GM21526 (cell line): ENCODE results near the gene MSANTD2.
"Not testable (repeated sequence)": the region's sequence is repeated elsewhere in the genome, so short reads cannot be mapped to it uniquely, and the experiment has no call there.

Source experiments
- ATAC-seq: cut with Tn5 transposase; IDR thresholded peaks from one replicate; pipeline ENCODE4 v1.9.1; 2021; ENCODE audit warnings: moderate library complexity; ENCODE audit not compliant: unreplicated experiment, low FRiP score

MSANTD2 gene

DNA sequence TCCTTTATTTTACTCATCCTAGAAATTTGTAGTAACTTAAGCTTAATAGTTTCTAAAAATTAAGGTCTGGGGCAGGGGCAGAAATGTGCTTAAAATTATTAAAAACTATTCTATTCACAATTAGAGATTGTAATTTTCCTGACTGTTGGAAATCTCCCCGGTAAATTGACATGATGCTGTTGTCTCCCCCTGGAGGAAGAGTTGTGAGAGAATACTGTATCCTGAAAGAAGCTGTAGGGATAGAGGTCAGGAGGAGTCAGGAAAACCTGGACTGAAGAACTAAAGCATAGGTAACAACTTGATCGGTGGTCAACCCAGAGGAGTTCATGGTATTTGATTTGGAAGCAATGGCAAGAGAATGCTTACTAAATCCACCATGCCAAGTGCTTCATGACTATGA lies 21.9 kb downstream of the MSANTD2 start:
- ATAC-seq = no peak

DNA sequence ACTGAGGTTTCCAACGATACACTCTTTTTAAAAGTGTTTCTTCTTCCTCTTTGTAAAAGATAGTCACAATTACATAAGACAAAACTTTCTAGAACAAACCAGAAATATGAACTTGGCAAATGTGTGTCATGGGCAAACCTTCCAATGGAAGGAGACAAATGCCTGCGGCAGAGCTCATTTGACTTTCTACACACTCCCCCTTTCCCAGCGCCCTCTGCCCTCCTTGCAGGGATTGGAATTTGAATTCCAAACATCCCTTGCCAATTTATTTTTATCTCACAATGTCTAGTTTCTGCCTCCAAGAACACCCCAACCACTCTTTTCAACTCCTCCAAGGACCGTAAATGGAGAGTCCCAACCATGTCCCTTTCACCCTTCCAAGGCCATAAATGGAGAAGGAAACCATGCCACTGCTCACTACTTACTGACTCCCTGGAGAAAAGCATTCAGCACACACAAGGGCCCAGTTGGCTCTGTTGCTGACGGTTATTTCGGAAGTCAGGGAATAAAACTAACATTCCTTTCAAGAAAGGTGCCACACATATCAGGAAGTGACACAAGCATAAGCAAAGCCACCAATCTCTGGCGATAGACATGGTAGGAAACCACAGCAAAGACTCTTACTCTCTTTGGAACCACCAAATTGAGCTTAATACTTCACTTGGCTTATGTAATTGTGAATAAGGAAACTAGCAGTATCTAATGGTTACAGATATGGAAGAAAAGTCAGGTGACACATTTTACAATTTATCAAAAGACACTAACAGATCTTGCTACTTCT lies 23.2 kb downstream of the MSANTD2 start:
- ATAC-seq = no peak

DNA sequence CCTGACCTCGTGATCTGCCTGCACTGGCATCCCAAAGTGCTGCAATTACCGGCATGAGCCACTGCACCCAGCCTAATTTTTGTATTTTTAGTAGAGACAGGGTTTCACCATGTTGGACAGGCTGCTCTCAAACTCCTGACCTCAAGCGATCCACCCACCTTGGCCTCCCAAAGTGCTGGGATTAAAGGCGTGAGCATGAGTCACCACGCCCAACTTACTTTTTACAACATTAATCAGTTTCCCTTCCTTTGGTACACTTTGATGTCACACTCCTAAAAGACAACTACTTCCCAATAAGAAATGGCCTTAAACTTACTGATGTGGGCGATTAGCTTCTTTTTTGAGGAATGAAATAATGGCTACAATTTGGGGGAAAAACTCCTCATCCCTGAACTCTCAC lies 29.2 kb downstream of the MSANTD2 start:
- ATAC-seq = not testable (repeated sequence)

DNA sequence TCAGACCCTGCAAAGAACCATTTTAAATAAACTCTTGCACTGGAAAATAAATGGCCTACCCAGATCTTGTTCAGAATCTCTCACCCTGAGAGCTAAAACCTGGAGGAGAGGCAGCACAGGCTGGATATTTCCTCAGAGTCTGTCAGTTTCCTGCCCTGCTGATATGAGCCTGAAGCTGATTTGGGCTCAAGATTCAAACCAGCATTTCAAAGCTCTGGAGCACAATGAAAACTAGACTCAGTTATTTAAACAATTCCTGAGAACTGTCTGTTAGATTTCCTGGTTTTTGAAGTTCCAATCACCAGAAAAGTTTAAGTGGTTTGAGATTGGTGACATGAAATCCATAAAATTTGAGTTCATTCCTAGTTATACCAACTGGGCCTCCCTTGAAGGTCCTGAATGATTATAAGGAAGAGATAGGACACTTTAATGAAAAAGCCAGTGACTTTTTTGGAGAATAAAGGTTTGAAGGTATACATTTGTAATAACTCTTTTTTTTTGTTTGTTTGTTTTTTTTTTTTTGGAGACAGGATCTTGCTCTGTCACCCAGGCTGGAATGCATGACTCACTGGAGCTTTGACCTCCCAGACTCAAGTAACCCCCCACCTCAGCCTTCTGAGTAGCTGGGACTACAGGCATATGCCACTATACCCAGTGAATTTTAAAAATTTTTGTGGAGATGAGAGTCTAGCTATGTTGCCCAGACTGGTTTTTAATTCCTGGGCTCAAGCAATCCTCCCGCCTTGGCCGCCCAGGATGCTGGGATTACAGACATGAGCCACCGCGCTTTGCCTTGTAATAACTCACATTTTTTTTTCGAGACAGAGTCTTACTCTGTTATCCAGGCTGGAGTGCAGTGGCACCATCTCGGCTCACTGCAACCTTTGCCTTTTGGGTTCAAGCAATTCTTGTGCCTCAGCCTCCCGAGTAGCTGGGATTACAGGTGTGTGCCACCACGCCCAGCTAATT lies 30.1 kb downstream of the MSANTD2 start:
- ATAC-seq = no peak

DNA sequence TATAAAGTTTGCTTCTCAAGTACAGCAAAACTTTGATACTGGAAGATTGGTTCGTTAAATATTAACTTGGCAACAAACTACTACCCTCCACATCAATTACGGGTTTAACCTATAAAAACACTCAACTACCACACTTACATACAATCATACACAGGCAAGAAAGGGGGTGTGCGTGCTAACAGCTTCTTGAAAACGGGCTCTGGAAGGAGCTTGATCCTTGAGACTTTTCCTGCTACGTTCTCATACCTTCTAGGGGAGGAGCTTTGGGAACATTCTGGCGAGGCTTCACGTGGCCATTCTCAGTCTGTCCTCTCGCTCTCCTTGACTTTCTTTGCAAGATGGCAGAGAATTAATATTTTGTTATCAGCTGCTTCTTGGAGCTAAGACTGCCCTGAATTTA lies 31.3 kb downstream of the MSANTD2 start:
- no peak for ATAC-seq

DNA sequence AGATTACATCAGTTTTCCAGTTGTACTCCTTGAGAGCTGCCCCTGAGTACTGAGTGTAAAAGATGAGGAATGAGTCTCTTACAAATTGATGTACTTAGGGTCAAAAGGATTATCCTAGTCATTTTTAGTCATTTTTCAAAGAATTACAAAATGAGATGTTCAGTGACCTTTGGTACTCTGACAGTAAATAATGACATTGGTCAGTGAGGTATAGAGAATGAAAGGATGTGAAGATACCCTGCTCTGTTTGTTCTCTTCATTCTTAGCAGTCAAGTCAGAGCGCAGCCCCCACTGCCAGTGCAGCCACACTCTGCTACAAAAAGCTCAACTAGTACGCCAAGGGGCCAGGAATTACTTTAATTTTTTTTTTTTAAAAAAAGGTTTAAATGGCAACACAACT lies 34.0 kb downstream of the MSANTD2 start:
- no peak for ATAC-seq

DNA sequence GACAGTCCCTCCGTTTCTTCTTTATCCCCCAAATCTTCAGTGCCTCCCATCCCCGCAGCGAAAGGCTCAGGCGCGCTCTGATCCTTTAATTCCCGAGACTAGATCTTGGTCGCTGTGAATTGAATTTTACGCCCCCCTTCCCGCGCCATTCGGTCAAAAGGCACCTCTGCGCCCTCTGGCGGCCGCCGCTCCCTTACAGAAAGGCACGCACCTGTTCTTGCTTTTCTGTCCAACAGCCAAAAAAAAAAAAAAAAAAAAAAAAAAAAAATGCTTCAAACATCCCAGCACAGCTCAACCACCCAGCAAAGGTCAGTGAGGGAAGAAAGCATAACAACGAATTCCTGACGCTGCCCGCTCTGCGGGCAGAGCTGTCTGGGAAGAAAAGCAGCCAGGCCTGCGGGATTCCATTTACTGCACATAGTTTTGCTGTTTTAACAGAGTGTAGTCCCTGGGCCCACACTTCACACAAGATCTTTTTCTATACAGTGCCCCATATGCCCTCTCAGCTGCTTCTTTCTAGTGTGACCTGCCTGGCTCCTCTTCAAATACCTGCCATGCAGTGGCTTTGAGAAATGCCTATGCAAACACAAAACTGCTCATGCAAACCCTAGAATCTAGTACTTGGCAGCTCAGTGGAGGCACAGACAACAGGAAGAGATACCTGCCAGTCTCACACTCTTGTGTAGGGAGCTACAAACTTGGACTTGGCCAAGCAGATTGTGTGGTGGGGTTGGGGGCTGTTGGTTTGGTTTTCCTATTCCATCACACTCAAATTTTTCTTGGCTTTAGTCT lies 36.9 kb downstream of the MSANTD2 start:
- peak; percentile 19 for ATAC-seq

DNA sequence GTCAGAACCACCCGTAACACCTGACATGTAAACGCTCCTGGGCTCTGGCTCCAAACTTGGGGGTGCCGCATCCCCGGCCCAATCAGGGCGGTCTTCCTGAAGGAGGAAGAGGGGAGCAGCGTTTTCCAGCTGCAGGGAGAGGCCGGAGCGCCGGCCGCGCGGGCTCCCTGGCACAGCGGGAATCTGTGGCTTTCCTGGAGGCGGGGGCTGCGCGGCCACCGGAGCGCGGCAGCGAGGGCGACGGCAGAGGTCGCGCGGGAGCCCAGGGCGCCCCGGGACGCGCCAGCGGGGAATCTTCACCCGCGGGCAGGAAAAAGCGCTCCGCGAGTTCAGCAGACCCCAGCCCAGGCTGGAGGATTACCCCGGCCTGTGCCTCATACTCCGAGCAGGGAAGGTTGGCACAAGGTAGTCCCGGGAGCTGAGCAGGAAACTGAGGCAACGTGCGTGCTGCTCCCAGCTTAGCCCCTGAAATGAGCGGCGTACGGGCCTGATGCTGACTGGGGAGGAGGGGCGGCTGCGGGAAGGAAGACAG lies 37.5 kb downstream of the MSANTD2 start:
- peak; percentile 17 for ATAC-seq

DNA sequence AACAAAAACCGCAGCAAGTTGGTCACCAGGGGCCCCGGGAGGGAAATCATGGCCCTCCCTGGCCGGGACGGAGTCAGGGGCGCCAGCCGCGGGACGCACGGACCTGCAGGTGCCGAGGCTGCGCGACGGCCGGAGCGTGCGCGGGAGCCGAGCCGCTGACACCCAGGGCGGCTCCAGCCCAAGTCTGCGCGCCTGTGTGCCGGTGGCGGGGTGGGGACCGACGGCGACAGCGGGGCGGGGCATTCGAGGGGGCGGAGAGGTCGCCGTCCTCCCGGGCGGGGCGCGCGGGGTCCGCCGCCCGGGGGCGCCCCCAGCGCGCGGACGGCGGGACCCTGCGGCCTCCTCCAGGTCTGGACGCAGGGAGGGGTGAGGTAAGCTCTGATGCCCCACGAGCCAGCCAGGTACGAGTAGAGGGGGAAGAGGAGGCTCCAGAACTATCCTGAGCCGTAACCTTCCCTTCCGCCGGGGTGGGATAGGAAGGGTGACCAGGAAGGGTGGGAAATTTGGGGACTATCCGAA lies 38.0 kb downstream of the MSANTD2 start, which contains the start of gene ESAM:
Gene ESAM, minus strand, starts transcription at position 186 of the 519 bp plus-strand sequence. Its CDS starts 136 bp downstream, at position 50.
- peak; percentile 61 for ATAC-seq

DNA sequence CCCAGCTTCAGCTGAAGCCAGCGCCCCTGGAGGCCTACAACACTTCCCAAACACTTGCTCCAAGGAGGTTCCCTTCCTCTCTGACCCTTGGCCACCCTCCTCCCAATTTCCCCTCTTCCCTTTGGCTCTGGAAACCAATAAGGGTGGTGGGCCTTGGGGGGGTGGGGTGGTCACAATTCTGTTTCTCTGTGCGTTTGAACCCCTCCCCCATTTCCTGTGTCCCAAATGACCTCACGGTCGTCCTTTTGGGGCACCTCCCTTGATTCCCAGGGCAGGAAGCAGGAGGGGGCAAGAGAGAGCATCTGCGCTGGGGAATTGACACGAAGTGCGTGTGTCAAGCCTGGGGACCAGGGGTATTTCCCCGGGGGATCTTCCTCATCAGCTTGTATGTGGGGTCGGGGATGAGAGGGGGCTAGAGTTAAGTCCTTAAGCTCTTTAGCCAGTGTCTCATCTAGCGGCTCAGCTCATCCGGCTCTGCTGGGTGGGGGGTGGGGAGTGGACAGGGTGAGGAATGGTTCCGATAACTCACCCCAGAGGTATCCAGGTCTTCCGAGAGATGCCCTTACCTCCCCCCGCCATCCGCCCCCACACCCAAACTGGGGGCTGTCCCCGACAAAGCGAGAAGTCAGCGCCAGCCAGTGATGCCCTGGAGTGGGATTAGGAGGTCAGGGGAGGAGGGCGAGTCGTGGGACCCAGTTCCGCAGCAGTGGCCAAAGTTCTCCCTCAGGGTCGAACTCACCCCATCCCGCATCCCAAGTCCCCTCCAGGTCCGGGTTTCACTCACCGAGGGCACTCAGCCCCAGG lies 38.7 kb downstream of the MSANTD2 start:
- ATAC-seq = no peak

DNA sequence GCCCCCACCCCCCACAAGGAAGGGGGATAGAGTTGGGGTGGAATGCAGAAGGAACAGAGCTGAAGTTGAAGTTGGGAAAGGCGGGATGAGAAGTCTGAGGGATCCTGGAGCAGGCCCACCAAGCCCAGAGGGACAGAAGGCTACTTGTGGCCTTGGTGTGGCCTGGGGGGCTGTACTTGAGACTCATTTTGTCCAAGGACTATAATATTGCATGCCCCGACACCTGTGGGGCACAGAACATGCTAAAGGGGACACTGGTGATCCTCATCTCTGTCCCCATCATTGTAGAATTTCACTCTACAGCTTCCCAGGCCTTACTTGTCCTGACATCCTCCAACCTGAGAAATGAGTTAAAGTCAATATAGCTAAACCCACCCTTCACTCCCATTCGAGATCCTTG lies 39.4 kb downstream of the MSANTD2 start:
- no peak for ATAC-seq

DNA sequence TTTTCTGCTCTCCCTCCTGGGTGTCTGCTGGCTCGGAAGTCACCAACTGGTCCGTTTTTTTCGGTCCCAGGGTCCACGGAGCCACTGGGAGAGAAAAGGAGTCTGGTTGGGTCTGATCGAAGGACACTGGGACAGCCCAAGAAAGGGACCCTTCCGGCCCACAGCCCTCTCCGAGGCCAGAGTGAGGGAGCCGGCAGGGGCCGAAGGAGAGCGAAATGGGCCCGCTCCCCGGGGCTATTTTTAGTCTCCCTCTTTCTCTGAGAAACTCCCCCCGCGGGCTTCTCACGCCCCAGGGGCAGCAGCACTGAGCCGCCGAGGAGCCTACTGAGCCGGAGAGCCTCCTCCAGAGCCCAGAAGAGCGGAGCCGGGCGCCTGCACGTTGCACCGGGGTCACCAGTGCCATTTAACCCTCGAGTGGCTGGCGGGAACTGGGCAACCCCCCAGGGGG lies 40.0 kb downstream of the MSANTD2 start:
- ATAC-seq = no peak

DNA sequence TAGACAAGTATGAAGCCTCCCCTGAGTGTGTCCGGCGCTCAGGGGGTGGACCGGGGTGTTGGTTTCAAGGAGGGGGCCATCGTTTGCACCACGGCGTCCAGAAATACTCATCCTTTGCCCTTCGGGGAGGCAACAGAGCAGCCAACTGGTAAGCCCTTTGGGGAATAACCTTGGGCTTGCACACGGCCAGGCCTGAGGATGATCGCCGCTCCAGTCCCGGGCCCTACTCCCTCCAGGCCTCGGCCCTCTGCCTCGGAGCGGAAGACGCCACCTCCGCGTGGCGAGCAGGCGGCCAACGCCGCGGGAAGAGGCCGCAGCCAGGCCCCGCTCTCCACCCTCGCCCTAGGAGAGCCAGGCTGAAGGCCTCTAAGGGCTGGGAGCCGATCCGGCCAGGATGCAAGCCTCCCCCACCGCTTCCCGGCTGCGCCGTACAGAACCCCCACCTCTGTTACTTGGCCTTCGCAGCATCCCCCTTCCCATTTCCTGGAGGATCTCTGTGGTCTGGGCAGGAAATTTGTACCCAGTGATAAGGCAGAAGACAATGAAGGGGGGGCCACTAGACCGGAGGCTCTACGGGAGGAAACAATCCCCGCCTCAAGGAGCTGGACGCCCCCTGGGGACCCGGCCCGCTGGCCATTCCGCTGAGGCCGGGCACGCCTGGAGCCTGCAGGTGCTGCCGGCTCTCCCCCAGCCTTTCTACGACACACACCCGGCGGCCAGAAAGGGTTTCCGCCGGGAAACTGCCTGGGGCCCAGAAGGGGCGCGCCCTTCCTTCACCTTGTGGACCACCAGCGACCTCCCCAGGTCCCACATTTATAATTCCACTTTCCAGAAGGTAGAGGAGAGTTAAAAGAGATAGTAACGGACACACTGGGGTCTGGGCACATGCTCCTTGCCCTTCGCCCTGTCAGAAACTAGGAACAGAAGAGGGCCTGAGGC lies 40.7 kb downstream of the MSANTD2 start:
- ATAC-seq = no peak

DNA sequence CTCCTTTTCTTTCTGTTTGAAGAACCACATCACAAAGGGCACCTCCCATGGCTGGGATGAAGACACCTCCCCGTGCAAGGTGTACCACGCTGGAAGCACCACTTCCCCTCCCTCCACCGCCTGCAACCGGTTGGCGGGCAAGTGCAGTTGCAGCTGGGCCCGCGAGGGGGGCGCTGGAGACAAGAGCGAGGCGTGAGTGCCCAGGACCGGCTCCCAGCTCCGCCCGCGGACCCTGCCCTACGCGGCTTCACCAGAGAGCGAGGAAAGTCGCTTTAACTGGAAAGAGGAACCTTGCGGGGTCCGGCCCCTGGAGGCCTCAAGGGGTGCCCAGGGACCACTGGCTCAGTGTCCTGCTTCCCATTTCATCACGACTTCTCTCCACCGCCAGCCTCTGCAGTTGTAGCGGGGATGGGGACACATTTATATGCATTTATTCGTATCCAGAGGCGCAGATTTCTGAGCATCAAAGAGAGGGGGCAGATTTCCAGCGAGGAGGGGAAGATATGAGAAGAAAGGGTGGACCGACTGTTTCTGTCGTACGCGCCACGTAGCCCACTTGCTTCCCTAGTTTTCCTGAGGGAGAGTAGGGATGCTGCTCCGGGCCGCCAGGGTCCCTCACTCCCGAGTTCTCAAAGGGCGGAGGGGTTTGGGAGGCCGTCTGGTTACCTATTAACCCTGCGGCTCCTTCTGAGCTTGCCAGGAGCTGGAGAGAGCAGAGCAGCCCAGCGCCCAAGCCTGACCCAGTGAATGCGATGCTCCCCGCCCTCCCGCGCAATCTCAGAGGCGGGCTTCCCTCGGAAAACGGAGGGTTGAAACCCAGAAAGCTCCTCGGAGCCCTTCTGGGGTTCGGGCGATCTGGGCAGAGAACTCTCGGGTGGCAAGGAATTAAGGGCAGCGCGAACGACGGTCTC lies 41.6 kb downstream of the MSANTD2 start:
- ATAC-seq = peak; percentile 57

DNA sequence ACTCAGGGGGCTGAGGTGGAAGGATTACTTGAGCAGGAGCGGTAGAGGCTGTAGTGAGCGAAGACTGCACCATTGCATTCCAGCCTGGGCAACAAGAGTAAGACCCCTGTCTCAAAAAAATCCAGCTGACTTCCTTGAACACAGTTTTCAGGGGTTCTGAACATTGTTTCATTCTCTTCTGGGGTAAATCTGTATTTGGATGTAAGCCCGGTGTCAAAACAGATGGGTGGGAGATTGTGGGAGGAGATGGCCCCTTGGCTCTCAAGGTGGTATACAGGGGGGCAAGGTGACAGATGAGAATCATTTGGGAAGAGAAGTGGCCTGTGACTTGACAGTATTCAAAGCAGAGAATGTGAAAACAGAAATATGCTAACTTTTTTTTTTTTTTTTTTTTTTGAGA lies 42.9 kb downstream of the MSANTD2 start:
- ATAC-seq = no peak

DNA sequence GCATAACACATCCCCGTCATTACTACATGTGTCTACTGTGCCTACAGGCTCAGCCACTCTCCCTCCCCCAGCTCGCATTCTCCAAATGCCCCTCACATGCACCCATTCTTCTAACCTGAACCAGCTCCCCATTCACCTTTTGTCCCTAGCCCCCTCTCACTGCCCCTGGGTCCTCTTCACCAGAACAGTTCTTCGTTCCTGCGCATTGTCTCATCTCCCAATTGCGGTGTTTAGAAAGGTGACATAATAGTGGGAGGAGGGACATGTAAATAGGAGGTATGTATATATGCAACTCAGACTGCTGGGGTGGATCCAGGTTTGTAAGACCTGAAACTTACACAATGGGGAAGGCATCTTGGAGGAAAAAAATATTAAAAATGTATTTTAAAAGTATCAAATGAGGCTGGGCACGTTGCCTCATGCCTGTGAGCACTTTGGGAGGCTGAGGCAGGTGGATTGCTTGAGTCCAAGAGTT lies 43.4 kb downstream of the MSANTD2 start:
- ATAC-seq = no peak
